GM21723 (cell line): ENCODE data around the gene ABHD16B.

ENCODE experiments used
- ATAC-seq: cut with Tn5 transposase; IDR thresholded peaks from one replicate; pipeline ENCODE4 v1.9.1; 2021; ENCODE audit warnings: mild to moderate bottlenecking, moderate library complexity; ENCODE audit not compliant: unreplicated experiment

ABHD16B gene

GRCh38 chr20:63861365-63861934, at the start of gene ABHD16B:
Gene ABHD16B (plus strand): TSS chr20:63861498. CDS start chr20:63861541, 43 bp downstream.
- no peak for ATAC-seq

GRCh38 chr20:63814891-63815614, 46.2 kb upstream of the ABHD16B start:
- ATAC-seq = no peak

GRCh38 chr20:63815615-63816253, 45.6 kb upstream of the ABHD16B start:
- no peak for ATAC-seq

- no peak for ATAC-seq
These were observed 41.9 kb upstream of the ABHD16B start for GRCh38 chr20:63819224-63819921.

- no peak for ATAC-seq
These were observed 39.5 kb upstream of the ABHD16B start for GRCh38 chr20:63821811-63822210.

- ATAC-seq = no peak
These were observed 39.0 kb upstream of the ABHD16B start for GRCh38 chr20:63822276-63822696.

GRCh38 chr20:63823691-63824311, 37.5 kb upstream of the ABHD16B start:
- no peak for ATAC-seq

- no peak for ATAC-seq
These were observed 35.8 kb upstream of the ABHD16B start for GRCh38 chr20:63825331-63826118.

- no peak for ATAC-seq
These were observed 34.5 kb upstream of the ABHD16B start for GRCh38 chr20:63826753-63827152.

GRCh38 chr20:63828124-63828523, 33.2 kb upstream of the ABHD16B start:
- no peak for ATAC-seq

GRCh38 chr20:63828545-63828944, 32.8 kb upstream of the ABHD16B start:
- no peak for ATAC-seq

GRCh38 chr20:63828951-63829350, 32.3 kb upstream of the ABHD16B start:
- ATAC-seq = no peak

GRCh38 chr20:63829603-63829944, 31.7 kb upstream of the ABHD16B start:
- ATAC-seq = no peak

- no peak for ATAC-seq
These were observed 31.1 kb upstream of the ABHD16B start for GRCh38 chr20:63829945-63830835.

- no peak for ATAC-seq
These were observed 30.3 kb upstream of the ABHD16B start, which contains the start of gene ZBTB46 for GRCh38 chr20:63830841-63831588. Gene ZBTB46 (minus strand): TSS chr20:63831264. CDS start chr20:63790757, 40,507 bp downstream.

- ATAC-seq = no peak
These were observed 29.7 kb upstream of the ABHD16B start for GRCh38 chr20:63831646-63831992.

GRCh38 chr20:63831993-63832686, 29.2 kb upstream of the ABHD16B start:
- no peak for ATAC-seq
